Cardiac fibroblast (primary cell): ENCODE data around the gene SNAPIN.
A peak's percentile ranks its signal among the peaks of the same experiment; 100 is the strongest.

Experiments used
- DNase-seq, 2 donors: peaks; one replicate each; pipeline versions ENCODE4 v3.0.0 to v3.0.0-alpha.2; 2010; ENCODE audit warnings: low read depth in 2 of 2
- H3K4me3 ChIP-seq, 2 donors: replicated peaks in 1 of 2; 1 replicate in 1 of 2; 2 replicates in 1 of 2; pipeline ENCODE4 v1.5.1; 2011; ENCODE audit warnings: low read depth in 2 of 2, low read length in 2 of 2, mild to moderate bottlenecking in 2 of 2, moderate library complexity in 1 of 2
- CTCF ChIP-seq: IDR thresholded peaks from one replicate; pipeline ENCODE4 v1.5.1; 2011; ENCODE audit warnings: low read depth, mild to moderate bottlenecking, low read length, inconsistent platforms

The SNAPIN gene

GRCh38 chr1:153612111-153612754, 46.3 kb upstream of the SNAPIN start:
- TF ChIP-seq CTCF = no peak
- H3K4me3 ChIP-seq = peak overlapping the region; percentile 71 to 77
- no peak for DNase-seq

- DNase-seq = peak; percentile 51 to 79
- no peak for TF ChIP-seq CTCF
- H3K4me3 ChIP-seq = peak within 1 kb of the TSS; percentile 71 to 77
Measured at GRCh38 chr1:153612755-153613331, 45.7 kb upstream of the SNAPIN start, which contains the start of gene S100A16. Gene S100A16, minus strand, starts transcription at chr1:153613137. Its CDS starts 4,986 bp downstream, at chr1:153608151.

- H3K4me3 ChIP-seq = peak overlapping the region in 1 of 2 donors; percentile 77
- no peak for TF ChIP-seq CTCF
Measured at GRCh38 chr1:153613406-153613805, 45.1 kb upstream of the SNAPIN start.

GRCh38 chr1:153614189-153614900, 44.2 kb upstream of the SNAPIN start:
- no peak for DNase-seq
- TF ChIP-seq CTCF = peak; percentile 7
- no peak overlapping the region for H3K4me3 ChIP-seq

More at GRCh38 chr1:153613406-153613805, 45.1 kb upstream of the SNAPIN start:
- DNase-seq = no peak

GRCh38 chr1:153614906-153615305, 43.6 kb upstream of the SNAPIN start:
- H3K4me3 ChIP-seq = no peak overlapping the region
- no peak for DNase-seq
- no peak for TF ChIP-seq CTCF

- H3K4me3 ChIP-seq = no peak overlapping the region
- TF ChIP-seq CTCF = no peak
- no peak for DNase-seq
Measured at GRCh38 chr1:153615406-153615805, 43.1 kb upstream of the SNAPIN start.
